Uterus (tissue), 4 donors: ENCODE data around the gene PTPRR. TPM values are rescaled to one million over a fixed set of nuclear protein-coding genes. Genes with fewer than 3 reads are reported as not detected.

Experiments used
- DNase-seq, 2 donors: peaks; one replicate each; pipeline ENCODE4 v3.0.0-alpha.2; 2019 to 2020
- H3K27ac ChIP-seq, 2 donors: fragments of 200-600 bp; sonication (generic); 1 replicate in 1 of 2; 2 replicates in 1 of 2; pipeline ENCODE4 v1.5.1; 2016 to 2018
- H3K27me3 ChIP-seq, 2 donors: fragments of 200-600 bp; sonication (generic); one replicate each; pipeline ENCODE4 v1.5.1; 2018 to 2019; ENCODE audit warnings: control low read depth in 1 of 2
- H3K36me3 ChIP-seq, 2 donors: fragments of 200-600 bp; sonication (generic); one replicate each; pipeline ENCODE4 v1.5.1; 2019; ENCODE audit warnings: control low read depth in 1 of 2
- H3K4me1 ChIP-seq, 2 donors: fragments of 200-600 bp; sonication (generic); one replicate each; pipeline ENCODE4 v1.5.1; 2018 to 2019; ENCODE audit warnings: control low read depth in 1 of 2
- H3K4me3 ChIP-seq, 2 donors: fragments of 200-600 bp; sonication (generic); 1 replicate in 1 of 2; 2 replicates in 1 of 2; pipeline ENCODE4 v1.5.1; 2018 to 2019; ENCODE audit warnings: mild to moderate bottlenecking in 1 of 2
- H3K9me3 ChIP-seq, 2 donors: fragments of 200-600 bp; sonication (generic); one replicate each; pipeline ENCODE4 v1.5.1; 2019; ENCODE audit warnings: control low read depth in 1 of 2
- CTCF ChIP-seq, 4 experiments: fragments of 200-600 bp in 2 of 4; fragments of 450-650 bp in 2 of 4; sonication (generic) in 2 of 4; IDR thresholded peaks; one replicate each; pipeline ENCODE4 v1.5.1; 2016 to 2019; ENCODE audit warnings: antibody characterized with exemption in 4 of 4, mild to moderate bottlenecking in 2 of 4, moderate library complexity in 1 of 4
- POLR2A ChIP-seq, 2 donors: fragments of 450-650 bp; IDR thresholded peaks; one replicate each; pipeline ENCODE4 v1.6.1; 2016; ENCODE audit warnings: antibody characterized with exemption in 2 of 2, mild to moderate bottlenecking in 1 of 2, moderate library complexity in 1 of 2
- intact Hi-C: fragments of 100-400 bp; cut with DNase I; formaldehyde crosslinking; loops from one replicate; pipeline ENCODE4 v1.15.1; 2023; ENCODE audit warnings: low total_unique reads
- total RNA-seq, 4 donors: library from RNA; depleted of rRNA in 3 of 4; stranded (reverse); fragments of >200 nt in 3 of 4; gene quantifications; one replicate each; pipeline versions ENCODE4 v1.1.0 to v1.2.4, GENCODE V29; 2014 to 2023
- donor health status: DM: yes; HTN: yes; CAD: no.

The PTPRR gene
- total RNA-seq, 4 donors from 2014 or later = 0.62 to 43.3 (median 7.6) TPM

- Histone ChIP-seq H3K9me3 (no peaks in the 10 kb centered on the region), H3K27ac (no peak overlapping the region), H3K27me3 (no peaks in the 10 kb centered on the region), H3K4me3 (no peak overlapping the region), H3K36me3 (no peaks in the 10 kb centered on the region), H3K4me1 (no peaks in the 10 kb centered on the region)
- no peak for DNase-seq
- TF ChIP-seq CTCF (IDR thresholded peaks at IDR 0.05) (no peak), POLR2A (IDR thresholded peaks at IDR 0.05) (no peak)
- intact Hi-C loops = no loop called here
Observed at GRCh38 chr12:70798016-70798783, 122.3 kb downstream of the PTPRR start.

- no peak for TF ChIP-seq CTCF (IDR thresholded peaks at IDR 0.05)
- no peak for TF ChIP-seq POLR2A (IDR thresholded peaks at IDR 0.05)
- Histone ChIP-seq H3K9me3 (no peaks in the 10 kb centered on the region), H3K27ac (no peak overlapping the region), H3K4me1 (no peaks in the 10 kb centered on the region), H3K4me3 (no peak overlapping the region), H3K36me3 (no peaks in the 10 kb centered on the region), H3K27me3 (no peaks in the 10 kb centered on the region)
- intact Hi-C loops = no loop called here
- no peak for DNase-seq
Observed at GRCh38 chr12:70796989-70797388, 123.5 kb downstream of the PTPRR start.

- no peaks in the 10 kb centered on the region for H3K4me1 ChIP-seq
- no peak overlapping the region for H3K4me3 ChIP-seq
- H3K27ac ChIP-seq = no peak overlapping the region
- TF ChIP-seq POLR2A (IDR thresholded peaks at IDR 0.05) = no peak
- no peak for TF ChIP-seq CTCF (IDR thresholded peaks at IDR 0.05)
- intact Hi-C loops = no loop called here
- no peaks in the 10 kb centered on the region for H3K36me3 ChIP-seq
- H3K27me3 ChIP-seq = no peaks in the 10 kb centered on the region
- DNase-seq = no peak
- H3K9me3 ChIP-seq = no peaks in the 10 kb centered on the region
Observed at GRCh38 chr12:70795608-70796007, 124.9 kb downstream of the PTPRR start.

GRCh38 chr12:70794131-70794530 lies 126.4 kb downstream of the PTPRR start:
- H3K27ac ChIP-seq = no peak overlapping the region

GRCh38 chr12:70788774-70789173 lies 131.8 kb downstream of the PTPRR start:
- H3K36me3 ChIP-seq = no peaks in the 10 kb centered on the region
- no peak for TF ChIP-seq POLR2A (IDR thresholded peaks at IDR 0.05)
- TF ChIP-seq CTCF (IDR thresholded peaks at IDR 0.05) = no peak

More at GRCh38 chr12:70794131-70794530, 126.4 kb downstream of the PTPRR start:
- DNase-seq = no peak
- H3K9me3 ChIP-seq = no peaks in the 10 kb centered on the region
- H3K27me3 ChIP-seq = no peaks in the 10 kb centered on the region
- no peak for TF ChIP-seq POLR2A (IDR thresholded peaks at IDR 0.05)
- H3K4me3 ChIP-seq = no peak overlapping the region
- H3K36me3 ChIP-seq = no peaks in the 10 kb centered on the region
- intact Hi-C loops = no loop called here
- H3K4me1 ChIP-seq = no peaks in the 10 kb centered on the region

More at GRCh38 chr12:70788774-70789173, 131.8 kb downstream of the PTPRR start:
- Histone ChIP-seq H3K4me3 (no peak overlapping the region), H3K4me1 (no peaks in the 10 kb centered on the region), H3K27ac (no peak overlapping the region), H3K27me3 (no peaks in the 10 kb centered on the region), H3K9me3 (no peaks in the 10 kb centered on the region)
- DNase-seq = no peak
- intact Hi-C loops = no loop called here
